Neural cell (in vitro differentiated cells): Measurements from ENCODE around the gene ESCO1.

Source experiments
- CTCF ChIP-seq: fragments of 450-650 bp; IDR thresholded peaks from 2 replicates; pipeline ENCODE4 v1.5.1; 2014; ENCODE audit warnings: antibody characterized with exemption, mild to moderate bottlenecking, moderate library complexity; ENCODE audit not compliant: poor library complexity, severe bottlenecking
- EZH2 ChIP-seq: fragments of 200-600, 300-800 bp; shearing (Covaris generic), sonication (generic); IDR thresholded peaks from 2 replicates; pipeline ENCODE4 v1.6.1; 2014; ENCODE audit warnings: antibody characterized with exemption, low read length, borderline replicate concordance, mild to moderate bottlenecking; ENCODE audit not compliant: insufficient read depth, poor library complexity, severe bottlenecking

GRCh38 chr18:21526463-21526862 is 74.0 kb downstream of the ESCO1 start:
- TF ChIP-seq CTCF = no peak
- TF ChIP-seq EZH2 = no peak
